ENCODE measurements around the gene GNG14. TPM values are rescaled to one million over a fixed set of nuclear protein-coding genes. Genes with fewer than 3 reads are reported as not detected.
"Not testable (repeated sequence)": the region's sequence is repeated elsewhere in the genome, so short reads cannot be mapped to it uniquely, and the experiment has no call there.

The GNG14 gene
- total and polyA plus RNA-seq, 4 donors, result 1.6 TPM; not detected in 3

DNA sequence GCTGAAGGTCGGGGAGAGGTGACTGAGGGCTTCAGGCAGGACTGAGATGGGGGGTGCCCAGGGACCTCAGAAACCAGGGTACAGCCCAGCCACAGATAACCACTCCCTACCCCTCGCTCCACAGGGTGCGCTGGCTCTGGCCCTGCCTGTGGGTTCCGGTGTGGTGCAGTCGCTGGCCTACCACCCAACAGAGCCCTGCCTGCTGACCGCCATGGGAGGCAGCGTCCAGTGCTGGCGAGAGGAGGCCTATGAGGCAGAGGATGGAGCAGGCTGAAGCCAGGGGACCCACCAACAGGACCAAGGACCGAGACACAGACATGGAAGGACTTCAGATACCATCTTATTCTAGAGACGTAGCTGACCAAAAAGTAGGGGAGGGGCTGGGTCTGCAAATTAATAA is 12.4 kb upstream of the GNG14 start:
- H3K4me1 ChIP-seq (ENCODE audit: control insufficient read depth, insufficient read depth, low read length), result peaks cover 15% of the 10 kb centered on the region
- no peak overlapping the region for H3K27ac ChIP-seq (ENCODE audit: low read depth, low read length)
- WGBS (ENCODE audit: insufficient coverage), result 100% methylated on average over 10 of the region's 10 CpGs
- no peak for DNase-seq (ENCODE audit: low read depth in 4 of 6, low spot score in 6 of 6)
- no peaks in the 10 kb centered on the region for H3K9me3 ChIP-seq (ENCODE audit: control insufficient read depth, insufficient read depth, low read length)
- H3K27me3 ChIP-seq (ENCODE audit: control insufficient read depth, insufficient read depth, low read length), result no peaks in the 10 kb centered on the region
- H3K36me3 ChIP-seq (ENCODE audit: control insufficient read depth, insufficient read depth, low read length), result peaks cover 90% of the 10 kb centered on the region
- no peak overlapping the region for H3K4me3 ChIP-seq (ENCODE audit: low read depth, low read length)

DNA sequence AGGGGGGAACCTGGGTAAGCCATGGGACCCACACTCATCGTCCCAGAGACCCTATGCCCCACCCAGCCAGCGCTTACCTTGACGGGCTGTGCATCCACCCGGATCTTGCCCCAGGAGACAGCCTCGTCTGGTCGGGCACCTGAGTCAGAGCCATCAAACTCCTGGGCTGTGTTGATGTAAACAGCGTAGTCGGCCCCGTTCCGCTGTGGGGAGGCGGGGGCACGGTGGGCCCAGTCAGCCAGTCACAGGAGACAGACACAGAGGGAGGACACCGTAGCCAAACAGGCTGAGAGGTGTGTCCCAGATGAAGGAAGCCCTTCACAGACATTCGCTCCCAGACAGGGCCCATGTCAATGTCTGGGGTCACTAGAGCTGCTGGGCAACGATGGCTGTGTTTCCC is 11.9 kb upstream of the GNG14 start:
- Histone ChIP-seq H3K4me3 (ENCODE audit: low read depth, low read length) (no peak overlapping the region), H3K9me3 (ENCODE audit: control insufficient read depth, insufficient read depth, low read length) (no peaks in the 10 kb centered on the region), H3K4me1 (ENCODE audit: control insufficient read depth, insufficient read depth, low read length) (peaks cover 15% of the 10 kb centered on the region), H3K27me3 (ENCODE audit: control insufficient read depth, insufficient read depth, low read length) (no peaks in the 10 kb centered on the region), H3K27ac (ENCODE audit: low read depth, low read length) (no peak overlapping the region), H3K36me3 (ENCODE audit: control insufficient read depth, insufficient read depth, low read length) (peaks cover 84% of the 10 kb centered on the region)
- no peak for DNase-seq (ENCODE audit: low read depth in 4 of 6, low spot score in 6 of 6)
- WGBS (ENCODE audit: insufficient coverage), result 92% methylated on average over 15 of the region's 15 CpGs

DNA sequence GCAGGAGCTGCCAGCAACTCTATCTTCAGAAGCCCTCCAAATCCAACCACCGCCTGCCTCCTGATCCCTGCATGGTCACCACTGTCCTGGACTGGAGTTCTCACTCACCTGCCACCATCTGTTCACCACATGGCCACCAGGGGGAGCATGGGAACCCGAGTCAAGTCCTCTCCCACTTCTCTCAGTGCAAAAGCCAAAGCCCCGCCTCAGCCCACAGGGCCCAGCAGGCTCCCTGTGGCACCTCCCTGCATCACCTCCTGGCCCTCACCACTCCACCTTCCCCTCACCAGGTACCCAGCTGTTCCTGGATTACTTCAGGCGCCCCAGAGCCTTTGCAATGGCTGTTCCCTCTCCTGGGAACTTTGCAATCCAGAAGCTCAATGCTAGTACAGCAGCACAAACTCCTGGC is 11.4 kb upstream of the GNG14 start:
- Histone ChIP-seq H3K4me1 (ENCODE audit: control insufficient read depth, insufficient read depth, low read length) (peaks cover 15% of the 10 kb centered on the region), H3K36me3 (ENCODE audit: control insufficient read depth, insufficient read depth, low read length) (peaks cover 84% of the 10 kb centered on the region), H3K27me3 (ENCODE audit: control insufficient read depth, insufficient read depth, low read length) (no peaks in the 10 kb centered on the region), H3K9me3 (ENCODE audit: control insufficient read depth, insufficient read depth, low read length) (no peaks in the 10 kb centered on the region), H3K4me3 (ENCODE audit: low read depth, low read length) (no peak overlapping the region), H3K27ac (ENCODE audit: low read depth, low read length) (no peak overlapping the region)
- peak in 4 of 6 donors; percentile 49 to 88 (median 70) for DNase-seq (ENCODE audit: low read depth in 4 of 6, low spot score in 6 of 6)
- 14% methylated on average over 4 of the region's 4 CpGs for WGBS (ENCODE audit: insufficient coverage)

DNA sequence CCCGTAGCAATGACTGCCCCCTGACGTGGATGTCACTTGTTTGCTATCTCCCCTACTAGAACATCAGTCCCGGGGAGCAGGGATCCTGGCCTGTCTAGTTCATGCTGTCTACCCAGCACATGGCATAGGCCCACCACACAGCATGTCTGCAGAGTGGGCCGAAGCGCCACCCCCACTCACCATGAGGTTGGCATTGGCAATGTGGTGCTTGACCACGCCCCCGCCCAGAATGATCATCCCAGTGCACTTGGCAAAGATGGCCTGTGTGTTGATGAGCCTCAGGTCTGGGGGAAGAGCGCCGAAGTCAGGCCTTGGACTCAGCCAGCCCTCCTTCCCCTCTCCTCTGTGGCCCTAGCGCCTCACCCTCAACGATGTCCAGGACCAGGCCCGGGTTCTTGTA is 10.9 kb upstream of the GNG14 start:
- DNase-seq (ENCODE audit: low read depth in 4 of 6, low spot score in 6 of 6), result no peak
- WGBS (ENCODE audit: insufficient coverage), result 99% methylated on average over 8 of the region's 12 CpGs
- Histone ChIP-seq H3K27ac (ENCODE audit: low read depth, low read length) (no peak overlapping the region), H3K36me3 (ENCODE audit: control insufficient read depth, insufficient read depth, low read length) (peaks cover 80% of the 10 kb centered on the region), H3K4me3 (ENCODE audit: low read depth, low read length) (no peak overlapping the region), H3K27me3 (ENCODE audit: control insufficient read depth, insufficient read depth, low read length) (no peaks in the 10 kb centered on the region), H3K4me1 (ENCODE audit: control insufficient read depth, insufficient read depth, low read length) (peaks cover 16% of the 10 kb centered on the region), H3K9me3 (ENCODE audit: control insufficient read depth, insufficient read depth, low read length) (no peaks in the 10 kb centered on the region)

DNA sequence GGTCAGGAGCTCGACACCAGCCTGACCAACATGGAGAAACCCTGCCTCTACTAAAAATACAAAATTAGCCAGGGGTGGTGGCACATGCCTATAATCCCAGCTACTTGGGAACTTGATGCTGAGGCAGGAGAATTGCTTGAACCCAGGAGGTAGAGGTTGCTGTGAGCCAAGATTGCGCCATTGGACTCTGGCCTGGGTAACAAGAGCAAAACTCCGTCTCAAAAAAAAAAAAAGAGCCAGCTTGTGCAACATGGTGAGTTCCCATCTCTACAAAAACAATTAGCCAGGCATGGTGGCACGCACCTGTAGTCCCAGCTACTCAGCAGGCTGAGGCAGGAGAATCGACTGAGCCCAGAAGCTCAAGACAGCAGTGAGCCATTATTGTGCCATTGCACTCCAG is 9.8 kb upstream of the GNG14 start:
- DNase-seq (ENCODE audit: low read depth in 4 of 6, low spot score in 6 of 6); H3K4me3 ChIP-seq (ENCODE audit: low read depth, low read length); H3K9me3 ChIP-seq (ENCODE audit: control insufficient read depth, insufficient read depth, low read length); H3K27me3 ChIP-seq (ENCODE audit: control insufficient read depth, insufficient read depth, low read length); H3K27ac ChIP-seq (ENCODE audit: low read depth, low read length): not testable (repeated sequence)
- peaks cover 21% of the 10 kb centered on the region for H3K4me1 ChIP-seq (ENCODE audit: control insufficient read depth, insufficient read depth, low read length)
- 94% methylated on average over 2 of the region's 5 CpGs for WGBS (ENCODE audit: insufficient coverage)
- peaks cover 70% of the 10 kb centered on the region for H3K36me3 ChIP-seq (ENCODE audit: control insufficient read depth, insufficient read depth, low read length)

DNA sequence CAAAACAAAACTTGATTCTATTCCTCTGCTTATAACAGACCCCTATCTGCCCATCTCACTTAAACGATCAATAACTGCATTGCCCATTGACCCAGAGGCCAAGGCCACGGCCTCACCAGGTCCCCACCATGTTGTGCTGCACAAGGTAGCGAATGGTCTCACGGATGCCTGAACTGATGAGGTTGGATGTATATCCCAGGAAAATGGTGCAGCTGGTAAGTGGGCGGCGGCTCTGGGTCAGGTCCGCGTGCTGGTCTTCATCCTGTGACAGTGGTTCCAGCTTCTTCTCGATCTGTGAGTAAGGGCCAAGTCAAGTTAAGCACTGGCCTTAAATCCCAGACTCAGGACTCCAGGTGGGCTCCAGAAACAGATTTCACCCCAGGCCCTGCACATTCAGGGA is 7.8 kb upstream of the GNG14 start:
- no peak for DNase-seq (ENCODE audit: low read depth in 4 of 6, low spot score in 6 of 6)
- no peaks in the 10 kb centered on the region for H3K9me3 ChIP-seq (ENCODE audit: control insufficient read depth, insufficient read depth, low read length)
- WGBS (ENCODE audit: insufficient coverage), result 97% methylated on average over 9 of the region's 9 CpGs
- H3K36me3 ChIP-seq (ENCODE audit: control insufficient read depth, insufficient read depth, low read length), result peaks cover 50% of the 10 kb centered on the region
- no peak overlapping the region for H3K4me3 ChIP-seq (ENCODE audit: low read depth, low read length)
- peaks cover 21% of the 10 kb centered on the region for H3K4me1 ChIP-seq (ENCODE audit: control insufficient read depth, insufficient read depth, low read length)
- no peak overlapping the region for H3K27ac ChIP-seq (ENCODE audit: low read depth, low read length)
- no peaks in the 10 kb centered on the region for H3K27me3 ChIP-seq (ENCODE audit: control insufficient read depth, insufficient read depth, low read length)

DNA sequence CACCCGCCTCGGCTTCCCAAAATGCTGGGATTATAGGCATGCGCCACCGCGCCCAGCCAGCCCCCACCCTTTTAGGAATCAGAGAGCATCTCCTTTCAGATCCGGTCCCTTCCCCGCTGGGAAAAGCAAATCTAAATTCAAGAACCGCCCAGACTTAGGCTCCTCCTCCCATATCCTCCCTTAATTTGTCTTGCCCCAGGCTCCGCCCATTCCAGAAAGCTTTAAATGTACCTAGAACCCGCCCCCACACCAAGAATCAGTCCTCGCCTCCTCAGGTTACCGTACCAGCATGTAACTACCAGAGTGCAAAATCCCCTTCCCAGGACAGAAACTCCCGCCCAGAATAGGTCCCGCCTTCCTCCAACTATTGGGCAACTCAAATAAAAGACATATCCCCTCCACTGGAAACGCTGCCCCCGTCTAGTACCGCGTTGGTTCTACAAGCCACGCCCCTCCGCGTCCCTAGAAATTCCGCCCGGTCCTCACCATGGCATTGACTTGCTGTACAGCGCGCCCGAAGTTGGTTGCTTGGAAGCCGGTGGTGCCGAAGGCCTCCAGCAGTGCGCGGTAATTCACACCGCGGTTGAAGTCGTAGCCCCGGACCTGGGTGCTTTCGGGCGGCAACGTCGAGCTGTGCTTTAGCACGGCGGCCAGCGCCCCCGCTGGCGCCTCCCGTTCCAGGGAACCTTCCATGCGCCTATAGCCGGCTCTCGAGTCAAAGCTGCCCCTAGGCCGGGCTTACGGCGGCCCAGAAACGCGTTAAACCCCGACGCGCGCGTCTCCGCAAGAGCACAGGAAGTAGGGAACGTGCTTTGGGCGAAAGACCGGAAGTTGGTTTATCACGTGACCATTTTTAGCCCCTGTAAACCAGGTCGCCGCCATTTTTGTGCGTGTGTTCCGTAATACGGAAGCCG is 6.5 kb upstream of the GNG14 start, which contains the start of gene DHPS:
DHPS (minus strand) TSS at position 807 of the 914 bp plus-strand sequence; CDS start at position 693, 114 bp downstream.
- WGBS (ENCODE audit: insufficient coverage), result under 1% methylated on average over 68 of the region's 68 CpGs
- Histone ChIP-seq H3K9me3 (ENCODE audit: control insufficient read depth, insufficient read depth, low read length) (no peaks in the 10 kb centered on the region), H3K27me3 (ENCODE audit: control insufficient read depth, insufficient read depth, low read length) (no peaks in the 10 kb centered on the region), H3K4me1 (ENCODE audit: control insufficient read depth, insufficient read depth, low read length) (peaks cover 21% of the 10 kb centered on the region), H3K27ac (ENCODE audit: low read depth, low read length) (peak within 1 kb of the TSS; percentile 96), H3K4me3 (ENCODE audit: low read depth, low read length) (peak within 1 kb of the TSS; percentile 99), H3K36me3 (ENCODE audit: control insufficient read depth, insufficient read depth, low read length) (peaks cover 37% of the 10 kb centered on the region)
- peak; percentile 88 to 99 (median 96) for DNase-seq (ENCODE audit: low read depth in 4 of 6, low spot score in 6 of 6)

DNA sequence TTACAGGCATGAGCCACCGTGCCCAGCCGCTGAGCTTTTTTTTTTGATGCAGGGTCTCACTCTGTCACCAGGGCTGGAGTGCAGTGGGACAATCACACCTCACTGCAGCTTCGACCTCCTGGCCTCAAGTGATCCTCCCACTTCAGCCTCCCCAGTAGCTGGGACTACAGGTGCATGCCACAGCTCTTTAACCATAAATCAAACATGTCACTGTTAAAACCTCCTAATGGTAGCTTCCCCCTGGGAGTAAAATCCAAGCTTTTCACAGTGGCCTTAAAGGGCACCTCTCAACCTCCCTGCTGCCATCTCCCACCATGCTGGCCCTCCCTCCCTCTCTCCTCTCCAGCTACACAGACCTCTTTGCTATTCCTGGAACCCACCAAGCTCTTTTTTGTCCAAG is 2.0 kb upstream of the GNG14 start:
- H3K36me3 ChIP-seq (ENCODE audit: control insufficient read depth, insufficient read depth, low read length), result peaks cover 35% of the 10 kb centered on the region
- H3K27ac ChIP-seq (ENCODE audit: low read depth, low read length), result no peak overlapping the region
- no peak for DNase-seq (ENCODE audit: low read depth in 4 of 6, low spot score in 6 of 6)
- H3K9me3 ChIP-seq (ENCODE audit: control insufficient read depth, insufficient read depth, low read length), result no peaks in the 10 kb centered on the region
- H3K4me3 ChIP-seq (ENCODE audit: low read depth, low read length), result no peak overlapping the region
- WGBS (ENCODE audit: insufficient coverage), result 90% methylated on average over 3 of the region's 3 CpGs
- no peaks in the 10 kb centered on the region for H3K27me3 ChIP-seq (ENCODE audit: control insufficient read depth, insufficient read depth, low read length)
- H3K4me1 ChIP-seq (ENCODE audit: control insufficient read depth, insufficient read depth, low read length), result peaks cover 8% of the 10 kb centered on the region

DNA sequence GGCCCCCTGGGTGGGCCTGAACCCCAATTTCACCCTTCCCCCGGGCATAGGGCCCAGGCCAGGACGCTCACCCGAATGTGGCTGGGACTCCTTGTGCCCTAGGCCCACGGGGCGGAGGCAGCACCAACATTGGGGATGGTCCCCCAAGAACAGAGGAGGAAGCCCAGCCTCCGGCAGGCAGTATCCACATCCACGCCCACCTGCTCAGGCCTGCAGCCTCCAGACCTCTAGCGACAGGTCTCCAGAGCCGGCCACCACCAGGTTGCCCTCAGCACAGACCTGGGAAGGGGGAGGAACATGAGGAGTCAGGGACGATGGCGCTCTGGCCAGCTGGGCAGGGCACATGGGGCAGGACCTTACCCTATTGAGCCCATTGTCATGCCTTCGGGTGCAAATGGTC is 1.2 kb downstream of the GNG14 start:
- H3K4me3 ChIP-seq (ENCODE audit: low read depth, low read length), result no peak overlapping the region
- no peak for DNase-seq (ENCODE audit: low read depth in 4 of 6, low spot score in 6 of 6)
- H3K27me3 ChIP-seq (ENCODE audit: control insufficient read depth, insufficient read depth, low read length), result no peaks in the 10 kb centered on the region
- no peaks in the 10 kb centered on the region for H3K4me1 ChIP-seq (ENCODE audit: control insufficient read depth, insufficient read depth, low read length)
- H3K36me3 ChIP-seq (ENCODE audit: control insufficient read depth, insufficient read depth, low read length), result peaks cover 49% of the 10 kb centered on the region
- no peaks in the 10 kb centered on the region for H3K9me3 ChIP-seq (ENCODE audit: control insufficient read depth, insufficient read depth, low read length)
- no peak overlapping the region for H3K27ac ChIP-seq (ENCODE audit: low read depth, low read length)
- WGBS (ENCODE audit: insufficient coverage), result 97% methylated on average over 11 of the region's 12 CpGs

All from spinal cord (tissue), 10 donors.